Measurements from ENCODE around the gene ANP32B.

Gene ANP32B

GRCh38 chr9:97990259-97990658 lies 7.1 kb downstream of the ANP32B start:
- Histone ChIP-seq H3K9me3 (ENCODE audit: low read length) (no peaks in the 10 kb centered on the region), H3K9me2 (ENCODE audit: low read depth, low read length) (no peaks in the 10 kb centered on the region), H3K27me3 (ENCODE audit: insufficient read depth, low read length) (no peaks in the 10 kb centered on the region), H3F3A (ENCODE audit: insufficient read depth, low read length) (no peaks in the 10 kb centered on the region), H3K4me2 (ENCODE audit: low read length) (peak overlapping the region; percentile 30), H3K4me1 (ENCODE audit: insufficient read depth, low read length, severe bottlenecking) (peaks cover 89% of the 10 kb centered on the region), H3K27ac (ENCODE audit: low read depth, low read length, poor library complexity, severe bottlenecking) (peak overlapping the region; percentile 12), H2AFZ (ENCODE audit: low read length) (no peak overlapping the region), H3K4me3 (ENCODE audit: low read depth, low read length, poor library complexity, severe bottlenecking) (no peak overlapping the region), H3K36me3 (ENCODE audit: insufficient read depth, low read length) (peaks cover 22% of the 10 kb centered on the region), H4K20me1 (ENCODE audit: insufficient read depth, low read length) (0 out of 2 replicates have a peak, but pooled peaks cover 3% of the 10 kb centered on the region), H3K9ac (ENCODE audit: low read length) (peak overlapping the region; percentile 4; the same call in 1 of the 2 replicates), H3K79me2 (ENCODE audit: insufficient read depth, low read length) (peaks cover 100% of the 10 kb centered on the region)
- TF ChIP-seq CTCF (IDR thresholded peaks at IDR 0.05; ENCODE audit: low read length), result peak; percentile 30
- no peak for TF ChIP-seq EZH2 (IDR thresholded peaks at IDR 0.05; ENCODE audit: borderline replicate concordance, low read length)

- Histone ChIP-seq H3K9me2 (ENCODE audit: low read depth, low read length) (no peaks in the 10 kb centered on the region), H3K4me3 (ENCODE audit: low read depth, low read length, poor library complexity, severe bottlenecking) (no peak overlapping the region), H3F3A (ENCODE audit: insufficient read depth, low read length) (no peaks in the 10 kb centered on the region), H4K20me1 (ENCODE audit: insufficient read depth, low read length) (0 out of 2 replicates have a peak, but pooled peaks cover 3% of the 10 kb centered on the region), H3K9me3 (ENCODE audit: low read length) (no peaks in the 10 kb centered on the region), H3K9ac (ENCODE audit: low read length) (peak overlapping the region; percentile 12; the same call in 1 of the 2 replicates), H3K27ac (ENCODE audit: low read depth, low read length, poor library complexity, severe bottlenecking) (peak overlapping the region; percentile 25), H3K4me2 (ENCODE audit: low read length) (peak overlapping the region; percentile 41), H3K27me3 (ENCODE audit: insufficient read depth, low read length) (no peaks in the 10 kb centered on the region), H3K36me3 (ENCODE audit: insufficient read depth, low read length) (peaks cover 36% of the 10 kb centered on the region), H3K4me1 (ENCODE audit: insufficient read depth, low read length, severe bottlenecking) (peaks cover 73% of the 10 kb centered on the region), H2AFZ (ENCODE audit: low read length) (no peak overlapping the region), H3K79me2 (ENCODE audit: insufficient read depth, low read length) (peaks cover 94% of the 10 kb centered on the region)
- TF ChIP-seq CTCF (IDR thresholded peaks at IDR 0.05; ENCODE audit: low read length) (no peak), EZH2 (IDR thresholded peaks at IDR 0.05; ENCODE audit: borderline replicate concordance, low read length) (no peak)
Measured at GRCh38 chr9:97991818-97992217, 8.7 kb downstream of the ANP32B start.

GRCh38 chr9:97992219-97992618 lies 9.1 kb downstream of the ANP32B start:
- Histone ChIP-seq H3K9ac (ENCODE audit: low read length) (no peak overlapping the region; the same call in 1 of the 2 replicates), H3K36me3 (ENCODE audit: insufficient read depth, low read length) (peaks cover 40% of the 10 kb centered on the region), H3F3A (ENCODE audit: insufficient read depth, low read length) (no peaks in the 10 kb centered on the region), H3K4me3 (ENCODE audit: low read depth, low read length, poor library complexity, severe bottlenecking) (no peak overlapping the region), H4K20me1 (ENCODE audit: insufficient read depth, low read length) (0 out of 2 replicates have a peak, but pooled peaks cover 3% of the 10 kb centered on the region), H3K9me2 (ENCODE audit: low read depth, low read length) (no peaks in the 10 kb centered on the region), H3K27ac (ENCODE audit: low read depth, low read length, poor library complexity, severe bottlenecking) (peak overlapping the region; percentile 25), H3K9me3 (ENCODE audit: low read length) (no peaks in the 10 kb centered on the region), H3K79me2 (ENCODE audit: insufficient read depth, low read length) (peaks cover 93% of the 10 kb centered on the region), H3K27me3 (ENCODE audit: insufficient read depth, low read length) (no peaks in the 10 kb centered on the region), H3K4me1 (ENCODE audit: insufficient read depth, low read length, severe bottlenecking) (peaks cover 69% of the 10 kb centered on the region), H3K4me2 (ENCODE audit: low read length) (peak overlapping the region; percentile 41; the same call in 1 of the 2 replicates), H2AFZ (ENCODE audit: low read length) (no peak overlapping the region)
- TF ChIP-seq EZH2 (IDR thresholded peaks at IDR 0.05; ENCODE audit: borderline replicate concordance, low read length) (no peak), CTCF (IDR thresholded peaks at IDR 0.05; ENCODE audit: low read length) (no peak)

All from OCI-LY1 (cell line).